Astrocyte (in vitro differentiated cells and primary cell): ENCODE measurements around the gene ARMH4.

Source experiments
- CTCF ChIP-seq: IDR thresholded peaks from 2 replicates; pipeline ENCODE4 v1.5.1; 2011; ENCODE audit warnings: low read depth, mild to moderate bottlenecking, inconsistent platforms, low read length, moderate library complexity; ENCODE audit not compliant: insufficient read depth
- EZH2 ChIP-seq: IDR thresholded peaks from 2 replicates; pipeline ENCODE4 v1.6.1; 2012; ENCODE audit warnings: mild to moderate bottlenecking, low read length, inconsistent platforms; ENCODE audit not compliant: insufficient read depth

DNA sequence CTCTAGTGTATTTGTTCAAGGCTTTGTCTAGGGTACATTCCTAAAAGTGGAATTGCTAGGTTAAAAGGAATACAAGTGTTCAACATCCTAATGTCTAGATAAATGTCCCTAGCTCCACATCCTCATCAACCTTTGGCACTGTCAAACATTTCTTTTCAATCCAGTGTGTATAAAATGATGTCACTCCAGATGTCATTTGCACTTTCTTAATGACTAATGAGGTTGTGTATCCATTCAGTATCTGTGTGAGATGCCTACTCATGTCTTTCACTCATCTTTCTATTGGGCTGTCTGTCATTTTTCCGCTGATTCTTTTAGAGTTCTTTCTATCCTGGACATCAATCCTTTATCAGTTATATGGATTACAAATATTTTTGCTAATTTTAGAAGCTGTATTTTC lies 43.3 kb downstream of the ARMH4 start:
- TF ChIP-seq EZH2 (no peak), CTCF (no peak)
